ENCODE measurements around the gene PAIP2.

Gene PAIP2

DNA sequence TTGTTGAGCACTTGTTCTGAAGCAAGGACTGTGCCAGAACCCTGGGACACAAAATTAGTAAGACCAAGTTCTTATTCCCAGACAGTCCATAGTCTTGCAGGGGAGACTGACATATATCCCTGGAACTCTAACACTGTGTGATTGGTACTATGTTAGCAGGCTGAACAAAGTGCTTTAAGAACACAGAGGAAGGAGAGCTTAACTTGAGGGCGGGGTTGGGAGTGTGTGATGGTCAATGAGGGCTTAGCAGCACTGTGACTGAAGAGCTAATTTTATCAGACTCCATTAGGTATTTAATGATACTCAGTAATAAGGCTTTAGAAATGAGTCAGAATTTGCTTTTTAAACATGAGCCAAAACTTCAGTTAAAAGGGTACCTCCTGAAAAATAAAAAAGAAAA lies 77.1 kb downstream of the PAIP2 start:
- FAIRE-seq (no peak), DNase-seq (ENCODE audit: insufficient read length) (no peak)
- TF ChIP-seq POLR2AphosphoS5 (IDR thresholded peaks at IDR 0.05; ENCODE audit: low read depth, low read length) (no peak), TAF1 (IDR thresholded peaks at IDR 0.05; ENCODE audit: borderline replicate concordance, low read depth, low read length) (no peak), POLR2A (IDR thresholded peaks at IDR 0.05; ENCODE audit: low read depth, low read length) (no peak)

Measured in GM12892 (cell line).